Heart left ventricle (tissue), 13 donors: Measurements from ENCODE around the gene CADPS2.

Experiments
- CTCF ChIP-seq, 12 donors: fragments of 200-600 bp; sonication (generic) in 4 of 12; IDR thresholded peaks; one replicate each; pipeline versions ENCODE4 v1.5.0 to v1.8.0; 2018 to 2022; ENCODE audit warnings: antibody characterized with exemption in 12 of 12, mild to moderate bottlenecking in 5 of 12
- POLR2A ChIP-seq, 2 donors: fragments of 450-650 bp; IDR thresholded peaks; one replicate each; pipeline ENCODE4 v1.6.1; 2017; ENCODE audit warnings: antibody characterized with exemption in 2 of 2, mild to moderate bottlenecking in 2 of 2, moderate library complexity in 2 of 2
- donor health status: ischemic (EF 13 %, LVEDD 7.1; RV severe dilation, severe dysfunction).
- donor health status: DM: no; HTN: yes; CAD: no.
- donor health status: DM: no; HTN: no; CAD: no.
- donor health status: ischemic (EF 25% LVEDD 6.9; RV normal size, moderate dysfunction).
- donor health status: ischemic (EF 25% LVEDD 5.7; RV mildly dilated, moderate dysfunction).
- donor health status: ischemic (EF 35%, LVEDD 5.7; RV mildly dilated, moderate dysfunction).
- donor health status: nonischemic (EF 11% LVEDD 7.7; RV severe dilation, severe dysfunction).
- donor health status: DM: yes; HTN: yes; CAD: no.
- donor health status: PGD.
- donor health status: ischemic (EF 29% LVEDD 5.4; RV normal size, mild dysfunction).
- donor health status: nonischemic (EF 23%, LVEDD 6.1; RV moderate dilation, normal function).

GRCh38 chr7:122756860-122757259 lies 129.4 kb downstream of the CADPS2 start:
- no peak for TF ChIP-seq CTCF (IDR thresholded peaks at IDR 0.05)
- TF ChIP-seq POLR2A (IDR thresholded peaks at IDR 0.05), result no peak
